ENCODE measurements around the gene PPP1R7.

Gene PPP1R7

DNA sequence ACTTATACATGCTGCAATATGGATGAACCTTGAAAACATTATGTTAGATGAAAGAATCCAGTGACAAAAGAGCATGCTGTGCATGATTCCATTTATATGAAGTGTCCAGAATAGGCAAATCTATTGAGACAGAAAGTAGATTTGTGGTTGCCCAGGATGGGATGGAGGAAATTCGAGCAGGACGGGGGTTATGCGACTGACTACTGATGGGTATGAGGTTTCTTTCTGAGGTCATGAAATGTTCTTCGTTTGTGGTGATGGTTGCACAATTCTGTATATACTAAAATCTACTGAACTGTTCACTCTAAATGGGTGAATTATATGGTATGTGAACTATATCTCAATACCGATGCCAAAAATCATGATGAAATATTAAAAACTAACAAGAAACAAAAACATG lies 29.3 kb upstream of the PPP1R7 start:
- DNase-seq, result no peak

DNA sequence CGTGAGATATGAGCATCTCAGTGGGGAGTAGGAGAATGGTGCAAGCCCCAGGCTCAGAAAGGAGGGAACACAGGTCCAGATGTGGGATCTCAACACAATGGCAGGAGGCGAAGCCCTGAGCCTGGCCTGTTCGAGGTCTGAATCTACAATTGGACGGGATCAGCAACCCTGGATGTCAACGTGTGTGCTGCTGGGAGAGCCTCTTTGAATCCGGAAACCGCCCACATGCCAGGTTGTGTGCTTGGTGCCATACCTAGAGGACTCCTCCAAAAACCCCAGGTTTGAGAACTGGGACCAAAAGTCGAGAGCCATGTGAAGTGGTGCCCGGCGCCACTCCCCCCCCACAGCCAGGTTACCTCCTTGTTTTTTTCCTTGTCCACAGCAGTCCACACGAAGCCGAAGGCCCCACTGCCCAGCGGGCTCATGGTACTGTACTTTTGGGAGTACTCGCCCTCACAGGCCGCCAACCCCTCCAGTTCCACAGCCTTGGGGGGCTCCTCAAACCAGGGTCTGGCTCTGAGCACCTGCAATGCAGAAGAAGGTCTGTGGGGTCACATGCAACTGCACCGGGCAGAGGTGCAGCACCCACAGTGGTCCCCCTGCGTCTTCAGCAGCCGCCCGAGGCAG lies 27.8 kb upstream of the PPP1R7 start:
- no peak for DNase-seq

DNA sequence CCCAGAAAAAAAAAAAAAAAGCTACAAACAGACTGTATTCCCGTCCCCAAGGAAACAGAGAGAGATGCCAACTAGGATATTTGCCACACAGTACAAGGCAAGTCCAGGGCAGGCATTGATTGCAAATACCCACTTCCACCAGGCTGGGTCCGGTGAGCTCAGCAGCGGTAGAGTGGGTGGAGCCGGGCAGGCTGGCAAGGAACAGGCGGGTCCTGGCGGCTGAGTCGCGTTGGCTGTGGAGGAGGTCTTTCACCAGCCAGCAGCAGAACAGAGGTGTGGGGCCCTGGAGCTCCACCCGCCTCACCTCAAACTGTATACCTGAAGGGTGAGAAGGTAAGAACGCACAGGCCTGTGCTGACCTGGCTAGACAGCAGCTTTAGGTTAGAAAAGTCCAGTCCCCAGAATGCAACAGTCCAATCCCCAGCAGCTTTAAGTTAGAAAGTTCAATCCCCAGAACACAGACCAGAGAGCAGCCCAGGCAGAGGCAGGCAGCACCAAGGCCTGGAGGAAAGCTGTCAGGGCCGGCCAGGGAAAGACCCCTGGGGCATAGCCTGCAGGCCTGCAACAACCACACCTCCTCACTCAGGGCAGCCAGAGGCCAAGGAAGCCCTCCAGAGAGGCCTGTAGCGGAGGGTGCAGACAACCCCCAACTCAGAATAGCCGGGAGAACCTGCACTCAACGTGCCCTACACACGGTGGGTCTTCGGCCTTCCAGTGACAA lies 26.3 kb upstream of the PPP1R7 start:
- DNase-seq, result no peak

DNA sequence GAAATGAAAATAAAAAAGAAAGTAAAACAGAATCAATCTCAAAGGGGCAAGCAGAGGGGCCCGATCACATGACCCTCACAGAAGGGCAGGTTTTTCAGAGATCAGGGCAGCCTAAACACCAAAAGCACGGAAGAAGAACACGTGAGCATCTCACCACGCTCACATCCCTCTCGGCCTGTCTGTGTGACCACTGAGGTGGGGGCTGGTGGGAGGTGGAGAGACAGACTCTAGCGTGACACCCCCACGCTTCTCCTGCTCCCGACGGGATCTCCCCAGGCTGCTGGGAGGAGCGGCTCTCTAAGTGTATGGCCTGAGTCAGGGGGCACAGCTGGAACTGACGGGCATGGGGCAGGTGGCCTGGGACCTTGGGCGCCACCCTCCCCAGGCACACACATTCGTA lies 24.6 kb upstream of the PPP1R7 start:
- no peak for DNase-seq

DNA sequence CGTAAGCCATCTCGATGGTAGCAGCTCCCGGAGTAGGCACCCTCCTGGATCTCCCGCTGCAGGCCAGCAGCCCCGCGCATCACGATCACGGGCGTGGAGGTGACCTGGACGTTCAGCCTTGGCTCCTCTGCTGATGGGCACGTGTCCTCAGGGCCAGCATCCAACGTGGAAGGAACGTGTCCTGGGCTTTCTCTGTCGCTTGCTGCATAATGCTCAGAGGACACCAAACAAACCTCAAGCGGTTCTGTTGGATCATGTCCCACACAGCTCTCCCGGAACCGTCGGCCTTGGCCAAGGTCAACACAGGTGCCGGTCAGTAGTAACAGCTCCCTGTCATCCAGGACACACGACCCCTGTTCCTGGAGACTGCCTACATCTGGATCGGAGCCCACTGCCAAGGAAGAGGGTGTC lies 24.1 kb upstream of the PPP1R7 start:
- no peak for DNase-seq

DNA sequence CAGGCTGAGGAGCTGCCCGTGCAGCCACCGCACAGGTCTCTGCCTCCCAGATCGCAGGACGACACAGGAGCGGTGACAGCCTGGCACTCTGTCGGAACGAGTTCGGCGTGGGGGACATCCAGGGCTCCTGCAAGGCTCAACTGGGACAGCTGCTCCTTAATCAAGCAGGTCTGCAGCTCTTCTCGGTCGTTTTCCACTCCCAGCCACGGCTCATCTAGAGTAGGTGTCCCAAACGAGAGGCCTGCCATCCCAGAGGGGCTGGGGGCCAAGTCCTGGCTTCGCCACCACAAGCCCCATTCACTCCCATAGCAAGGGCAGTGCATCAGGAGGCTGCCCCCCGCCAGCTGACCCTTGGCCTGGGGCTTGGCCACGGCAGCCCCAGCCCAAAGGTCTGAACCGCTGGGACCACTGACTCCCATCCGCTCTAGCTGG lies 23.5 kb upstream of the PPP1R7 start:
- DNase-seq, result no peak

DNA sequence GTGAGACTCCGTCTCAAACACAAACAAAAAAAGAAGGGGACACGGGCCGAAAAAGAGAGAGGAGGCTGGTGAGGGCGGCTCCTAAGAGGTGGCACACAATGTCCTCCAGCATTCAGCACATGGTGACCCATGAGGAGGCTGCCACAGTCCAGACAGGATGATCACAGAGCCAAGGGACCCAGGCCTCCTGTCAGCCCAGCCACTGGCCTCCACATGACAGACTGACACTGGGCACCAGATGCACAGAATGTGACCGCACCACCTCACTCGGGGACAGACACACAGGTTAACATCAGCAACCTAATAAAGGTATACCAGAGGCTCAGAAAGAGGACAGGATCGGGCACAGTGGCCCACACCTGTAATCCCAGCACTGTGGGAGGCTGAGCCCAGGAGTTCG lies 22.0 kb upstream of the PPP1R7 start:
- no peak for DNase-seq

DNA sequence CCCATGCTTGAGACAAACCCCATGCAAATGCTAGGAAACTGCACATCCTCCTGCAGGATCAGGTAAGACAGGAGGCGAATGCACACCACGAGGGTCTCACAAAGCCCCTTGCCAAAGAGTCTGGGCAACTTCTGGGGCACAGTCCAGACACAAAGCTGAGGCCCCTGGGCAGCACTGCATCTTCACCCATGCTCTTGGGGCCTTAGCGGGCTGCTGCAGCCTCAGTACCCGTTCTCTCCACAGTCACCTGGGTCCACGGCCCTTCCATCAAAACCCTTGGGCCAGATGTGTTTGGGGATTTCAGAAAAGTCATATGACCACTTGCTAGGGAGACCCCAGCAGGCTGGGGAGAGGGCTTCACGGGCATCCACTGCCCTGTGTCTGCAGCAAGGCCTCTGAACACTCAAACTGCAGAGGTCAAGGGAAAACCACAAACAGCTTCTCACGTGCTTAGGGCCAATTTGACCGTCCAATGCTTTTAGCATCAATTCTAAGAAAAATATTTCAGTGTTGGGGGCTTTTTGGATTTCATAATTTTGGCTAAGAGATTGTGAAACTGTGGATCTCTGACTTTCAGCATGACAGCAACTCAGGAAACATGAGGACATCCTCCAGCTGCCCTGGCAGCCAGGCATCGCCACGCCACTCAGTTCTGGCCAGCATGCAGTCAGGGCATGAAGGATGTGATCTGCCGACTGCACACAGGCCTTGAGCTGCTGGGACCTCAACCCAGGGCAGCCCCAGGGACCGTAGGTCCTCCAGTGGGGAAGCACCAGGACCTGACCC lies 21.0 kb upstream of the PPP1R7 start:
- no peak for DNase-seq

DNA sequence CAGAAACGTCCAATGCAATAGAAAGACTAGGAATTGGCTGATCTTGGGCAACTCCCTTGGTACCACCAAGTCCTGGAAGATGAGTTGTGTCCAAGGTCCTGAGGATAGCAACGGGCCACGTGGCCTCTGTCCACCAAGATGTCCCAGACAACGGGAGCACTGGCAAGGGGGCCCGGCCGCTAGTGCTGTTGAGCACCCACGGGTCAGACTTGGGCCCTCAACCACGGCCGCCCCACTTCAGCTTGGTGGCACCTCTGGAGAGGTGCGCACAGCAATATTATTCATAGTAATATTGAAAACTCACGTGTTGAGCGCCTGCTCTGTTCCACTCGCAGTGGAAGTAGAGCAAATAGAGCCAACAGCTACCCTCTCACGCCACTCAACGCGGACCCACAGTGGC lies 20.0 kb upstream of the PPP1R7 start:
- no peak for DNase-seq

DNA sequence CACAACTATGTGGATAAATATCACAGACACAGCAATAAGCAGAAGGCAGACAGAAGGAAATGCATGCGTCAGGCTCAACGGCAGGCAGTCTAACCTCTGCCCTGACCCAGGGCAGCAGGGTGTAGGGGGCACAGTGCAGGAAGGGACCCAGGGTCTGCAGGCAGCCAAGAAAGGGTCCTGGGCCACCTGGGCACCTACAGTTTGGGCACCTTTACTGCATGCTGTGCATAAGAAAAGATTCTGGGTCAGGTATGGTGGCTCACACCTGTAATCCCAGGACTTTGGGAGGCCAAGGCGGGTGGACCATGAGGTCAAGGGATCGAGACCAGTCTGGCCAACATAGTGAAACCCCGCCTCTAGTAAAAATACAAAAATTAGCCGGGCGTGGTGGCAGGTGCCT lies 18.7 kb upstream of the PPP1R7 start:
- DNase-seq, result no peak

DNA sequence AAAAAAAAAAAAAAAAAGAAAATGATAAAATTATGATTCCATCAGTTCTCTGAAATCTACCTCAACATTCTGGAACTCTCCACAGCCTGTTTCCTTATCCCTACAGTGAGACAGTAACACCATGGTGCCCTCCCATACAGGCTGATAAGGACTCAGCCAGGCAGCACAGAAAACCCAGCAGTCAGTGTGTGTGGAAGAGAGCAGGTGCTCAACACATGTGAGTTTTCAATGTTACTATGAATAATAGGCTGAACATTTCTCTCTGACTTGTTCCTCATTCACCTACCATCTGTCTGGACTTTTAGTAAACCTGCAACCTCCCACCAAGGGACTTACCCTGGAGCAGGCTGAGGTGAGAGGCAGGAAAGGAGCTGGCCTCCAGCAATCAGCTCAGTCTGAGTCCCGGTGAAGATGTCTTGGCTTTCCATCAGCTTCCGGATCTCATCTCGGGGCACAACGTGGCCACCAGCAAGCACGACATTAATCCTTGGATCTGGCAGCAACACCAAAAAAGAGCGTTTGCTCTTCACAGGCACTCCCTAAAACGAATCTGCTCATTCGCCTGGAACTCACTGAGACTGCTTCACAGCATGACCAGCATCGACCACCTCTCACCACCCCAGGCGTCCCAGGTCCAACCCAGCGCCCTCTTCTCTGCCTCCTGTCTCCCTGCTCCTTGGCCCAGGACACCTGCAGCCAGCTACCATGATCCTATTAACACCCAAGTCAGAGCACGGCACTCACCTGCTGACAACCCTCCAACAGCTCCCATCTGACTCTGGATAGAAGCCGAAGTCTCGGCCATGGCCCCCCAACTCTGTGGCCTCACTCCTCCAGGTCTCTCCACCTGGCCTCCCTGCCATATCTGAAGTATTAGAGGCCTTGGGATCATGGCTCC lies 17.5 kb upstream of the PPP1R7 start:
- no peak for DNase-seq

DNA sequence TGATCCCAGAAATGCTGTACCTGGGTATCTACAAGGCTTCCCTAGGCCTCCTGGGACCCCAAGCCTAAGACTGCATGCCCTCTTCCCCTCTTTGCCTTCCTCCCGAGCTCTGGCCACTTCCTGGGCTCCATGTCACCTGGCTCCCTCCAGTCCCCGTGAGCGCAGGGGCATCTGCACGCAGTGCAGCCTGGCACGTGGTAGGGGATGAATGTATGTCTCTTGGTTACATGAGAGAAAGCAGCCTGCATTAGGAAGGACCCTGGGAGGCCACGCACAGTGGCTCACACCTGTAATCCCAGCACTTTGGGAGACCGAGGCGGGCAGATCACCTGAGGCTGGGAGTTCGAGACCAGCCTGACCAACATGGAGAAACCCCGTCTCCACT lies 16.8 kb upstream of the PPP1R7 start:
- no peak for DNase-seq

DNA sequence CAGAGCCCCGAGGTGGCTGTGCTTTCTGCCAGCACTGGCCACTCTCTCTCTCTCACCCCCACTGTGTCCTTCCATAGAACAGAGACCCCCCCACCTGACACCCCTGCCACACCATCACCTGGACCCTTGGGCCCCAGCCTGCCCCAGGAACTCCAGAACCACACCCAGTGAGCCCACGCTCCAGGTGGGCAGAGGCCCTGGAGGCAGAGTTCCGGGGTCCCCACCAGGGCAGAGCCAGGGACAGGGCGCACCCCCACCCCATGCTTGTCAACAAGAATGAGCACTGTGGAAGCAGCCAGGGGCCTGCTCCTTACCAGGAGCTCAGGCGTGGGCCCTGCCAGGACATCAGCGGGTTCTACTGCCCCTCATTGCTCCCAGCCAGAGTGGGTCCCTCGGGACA lies 15.6 kb upstream of the PPP1R7 start:
- no peak for DNase-seq

DNA sequence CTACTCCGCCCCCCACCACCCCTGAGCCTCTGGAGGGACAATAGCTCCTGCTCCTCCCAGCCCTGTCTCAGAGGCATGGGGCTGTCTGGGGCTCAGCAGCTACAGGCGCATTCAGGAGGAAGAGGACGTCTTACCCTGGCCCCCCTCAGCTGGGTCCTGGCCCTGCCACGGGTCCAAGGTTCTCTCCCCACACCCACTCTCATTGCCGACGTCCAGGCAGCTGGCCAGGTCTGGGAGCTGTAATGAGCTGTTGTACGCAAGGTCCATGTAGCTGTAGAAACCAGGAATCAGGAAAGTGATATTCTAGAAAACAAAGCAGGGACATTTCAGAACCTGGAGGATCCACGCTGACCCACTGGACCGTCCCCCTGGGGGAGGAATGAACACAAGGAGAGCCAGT lies 14.5 kb upstream of the PPP1R7 start:
- DNase-seq, result no peak

DNA sequence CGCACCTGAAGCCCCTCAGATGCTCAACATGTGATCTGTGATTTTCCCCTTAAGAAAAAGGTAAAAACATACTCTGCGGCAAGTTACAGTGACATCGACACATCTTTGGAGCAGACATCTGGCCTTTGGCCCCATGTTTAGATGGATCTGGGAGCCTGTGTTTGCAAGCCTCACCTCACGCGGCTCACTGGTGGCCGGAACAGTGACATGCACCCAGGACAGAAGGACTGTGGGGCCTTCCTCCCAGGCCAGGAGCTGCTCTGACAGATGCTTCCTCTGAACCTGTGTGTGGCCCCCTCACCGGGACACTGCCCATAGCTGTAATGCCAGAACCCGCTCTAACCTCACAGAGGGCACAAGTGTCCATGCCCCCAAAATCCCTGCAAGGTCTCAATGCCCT lies 14.1 kb upstream of the PPP1R7 start:
- no peak for DNase-seq

DNA sequence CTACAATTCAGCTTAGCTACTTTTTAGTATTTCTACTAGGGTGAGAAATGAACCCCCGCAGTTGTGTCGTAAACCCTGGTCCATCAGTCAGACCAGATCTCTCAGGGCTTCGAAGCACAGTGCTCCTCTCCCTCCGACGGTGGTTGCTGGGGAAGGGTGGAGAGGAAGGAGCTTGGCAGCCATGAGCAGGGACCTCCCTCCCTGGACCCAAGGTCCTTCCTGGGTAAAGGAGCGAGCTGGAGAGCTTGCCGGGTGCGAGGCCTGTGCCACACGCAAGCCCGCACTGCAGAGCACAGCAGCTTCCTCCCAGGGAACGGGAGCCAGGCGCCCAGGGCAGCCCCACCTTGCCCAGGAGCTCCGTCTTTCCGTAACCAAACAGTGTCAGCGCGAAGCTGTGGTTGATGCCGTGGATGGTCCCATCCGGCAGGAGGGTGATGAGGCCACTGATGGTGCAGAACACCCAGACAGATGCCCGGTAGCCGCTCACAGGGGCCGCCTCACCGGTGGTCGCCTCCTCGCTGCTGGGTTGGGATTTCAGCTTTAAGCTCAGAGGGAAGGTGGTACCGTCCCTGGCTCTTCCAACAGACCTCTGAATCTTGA lies 13.5 kb upstream of the PPP1R7 start:
- no peak for DNase-seq

DNA sequence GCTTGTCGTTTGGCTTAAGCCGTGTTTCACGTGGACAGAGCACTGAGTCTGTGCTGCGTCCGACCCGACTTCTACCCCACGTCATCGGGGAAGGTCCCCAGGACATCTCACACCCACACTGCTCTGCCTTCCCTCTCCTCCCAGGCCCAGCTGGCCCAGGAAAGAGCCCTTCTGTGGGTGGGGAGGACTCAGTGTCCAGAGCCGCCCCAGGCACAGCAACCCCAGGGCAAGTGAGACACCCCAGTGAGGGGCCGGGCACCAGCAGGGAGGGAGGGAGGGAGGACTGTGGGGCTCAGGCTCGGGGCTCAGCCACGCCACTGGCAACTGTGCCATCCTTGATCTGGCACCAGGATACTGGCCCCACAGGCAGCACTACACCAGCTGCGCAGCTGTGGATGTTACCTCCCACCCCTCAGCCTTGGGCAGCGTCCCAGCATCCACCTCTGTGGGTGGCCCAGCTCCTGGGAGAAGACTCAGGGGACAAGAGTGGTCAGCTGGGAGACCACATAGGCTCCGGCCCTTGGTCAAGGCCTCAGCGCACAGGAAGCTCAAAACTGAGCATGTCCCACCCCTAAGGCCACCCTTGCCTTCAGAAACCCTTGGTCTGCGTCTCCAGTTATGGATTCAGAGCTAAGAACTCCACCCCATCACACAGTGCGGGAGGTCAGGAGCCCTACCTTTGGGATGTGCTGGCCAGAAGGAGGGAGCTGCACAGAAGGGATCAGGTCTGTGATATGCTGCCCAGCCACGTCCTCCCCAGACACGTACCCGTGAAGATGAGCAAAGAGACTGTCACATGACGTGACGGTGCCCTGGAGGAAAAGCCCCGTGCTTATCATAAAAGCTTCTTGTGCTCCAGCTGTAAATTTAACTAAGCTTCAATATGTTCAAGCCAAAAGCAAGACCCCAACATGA lies 12.7 kb upstream of the PPP1R7 start:
- no peak for DNase-seq

DNA sequence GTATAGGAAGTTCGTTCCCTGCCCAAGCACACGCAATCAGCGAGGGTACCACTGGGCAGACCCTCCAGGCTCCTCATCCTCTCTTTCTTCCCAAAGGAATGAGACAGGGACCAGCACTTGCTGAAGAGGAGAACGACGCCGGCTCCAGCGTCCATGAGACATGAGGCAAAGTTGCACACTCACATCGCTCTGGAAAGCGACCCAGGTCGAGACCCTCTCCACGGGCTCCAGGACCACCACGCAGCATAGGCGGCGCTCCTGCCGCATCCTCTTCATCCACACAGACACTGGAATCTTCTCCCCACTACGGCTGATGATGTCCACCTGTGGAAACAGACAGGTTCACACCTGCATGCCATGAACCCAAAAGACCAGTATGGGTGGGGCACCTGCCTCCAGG lies 11.8 kb upstream of the PPP1R7 start:
- DNase-seq, result no peak

DNA sequence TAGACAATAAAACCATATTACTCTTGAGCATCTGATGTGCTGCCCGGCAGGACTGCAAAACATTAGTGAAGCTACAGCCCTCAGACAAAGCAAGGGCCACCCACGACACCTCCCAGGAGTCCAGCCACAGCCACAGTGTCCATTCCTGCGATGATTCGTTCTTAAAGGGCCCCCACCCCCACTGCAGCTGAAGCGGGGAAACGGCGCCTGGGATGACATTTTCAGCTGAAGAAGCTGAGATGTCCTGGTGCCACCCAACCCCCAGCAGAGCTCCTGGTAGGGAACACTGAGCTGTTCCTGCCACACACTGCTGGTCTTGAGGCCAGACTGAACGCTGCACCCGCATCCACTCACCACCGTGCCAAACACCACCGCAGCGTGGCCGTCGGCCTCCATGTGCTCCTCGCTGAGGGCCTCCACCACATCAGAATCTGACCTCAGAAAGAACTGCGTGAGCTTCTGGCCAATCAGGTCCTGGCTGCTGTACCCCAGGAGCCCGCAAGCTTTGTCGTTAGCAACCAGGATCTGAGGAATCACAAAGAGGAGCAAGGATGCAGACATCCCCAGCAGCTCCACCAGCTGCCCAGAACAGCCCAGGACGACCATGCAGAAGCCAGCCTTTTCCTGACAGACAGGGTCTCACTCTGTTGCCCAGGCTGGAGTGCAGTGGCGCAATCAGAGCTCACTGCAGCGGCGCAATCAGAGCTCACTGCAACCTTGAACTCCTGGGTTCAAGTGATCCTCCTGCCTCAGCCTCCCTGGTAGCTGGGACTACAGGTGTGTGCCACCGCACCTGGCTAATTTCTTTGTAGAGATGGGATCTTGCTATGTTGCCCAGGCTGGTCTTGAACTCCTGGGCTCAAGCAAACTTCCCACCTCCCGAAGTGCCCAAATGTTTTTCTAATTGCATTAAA lies 10.5 kb upstream of the PPP1R7 start:
- DNase-seq, result no peak

DNA sequence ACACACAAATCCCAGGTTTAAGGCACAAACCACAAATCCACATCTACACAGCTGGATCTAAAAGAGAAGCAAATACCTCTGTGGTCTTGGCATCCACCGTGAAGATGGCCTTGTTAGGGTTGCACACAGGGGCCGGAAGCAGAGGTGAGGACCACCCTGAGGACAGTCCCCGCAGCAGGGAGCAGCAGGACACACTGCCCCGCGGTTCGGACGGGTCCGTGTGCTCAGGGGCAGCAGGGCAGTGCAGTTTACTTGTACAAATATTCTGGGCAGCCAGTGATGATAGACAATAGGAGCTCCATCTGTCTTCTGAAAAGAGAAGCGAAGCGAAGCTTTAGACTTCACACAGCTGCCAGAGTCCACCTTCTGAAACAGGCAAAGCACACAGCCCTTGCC lies 9.8 kb upstream of the PPP1R7 start:
- DNase-seq, result no peak

Measured in NCI-H2081 (cell line).